ENCODE data around the gene DAAM1.

DAAM1 gene

DNA sequence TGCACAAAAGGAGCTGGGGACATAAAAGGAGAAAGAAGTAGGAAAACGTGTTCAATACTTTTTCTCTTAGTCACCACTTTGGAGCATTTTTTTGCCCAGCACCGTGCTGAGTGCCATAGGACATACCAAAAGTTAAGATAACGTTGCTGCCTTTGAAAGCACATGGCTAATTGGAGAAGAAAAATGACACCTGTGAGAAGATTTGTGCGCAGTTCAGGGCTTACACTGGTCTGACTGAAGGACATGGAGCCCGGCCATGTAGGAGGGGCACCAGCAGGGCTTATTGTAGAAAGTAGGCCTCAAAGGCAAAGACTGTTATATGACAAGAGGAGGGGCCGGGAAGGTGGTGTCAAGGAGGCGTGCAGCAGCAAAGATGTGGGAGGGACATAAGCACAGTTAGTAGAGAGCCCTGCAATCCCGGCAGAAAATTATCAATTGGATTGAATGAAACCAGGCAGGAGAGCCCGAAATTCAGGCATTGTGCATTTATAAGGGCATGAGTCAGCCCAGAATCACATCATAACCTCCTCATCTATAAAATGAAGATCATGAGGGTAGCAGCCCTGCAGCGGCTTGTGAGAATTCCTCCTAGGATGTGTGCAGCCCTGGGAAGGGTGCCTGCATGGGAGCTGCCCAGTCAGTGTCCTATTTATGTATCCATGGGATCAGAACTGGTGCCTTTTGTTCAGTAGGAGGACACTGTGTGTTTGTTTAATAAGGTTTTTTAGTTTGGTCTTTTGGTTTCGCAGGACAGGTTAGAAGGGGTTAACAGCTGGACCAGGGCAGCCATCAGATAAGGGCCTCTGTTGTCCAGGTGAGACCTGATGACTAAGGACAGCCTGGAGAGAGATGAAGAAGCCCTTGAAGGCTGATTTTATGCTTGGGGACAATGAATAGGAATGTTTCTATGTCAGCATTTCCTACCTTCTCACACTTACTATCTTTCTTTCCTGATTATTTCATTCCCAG is 154.3 kb downstream of the DAAM1 start:
- POLR2A ChIA-PET (ENCODE audit: low non-redundant PET) = no interaction called here
- CTCF ChIA-PET = no interaction called here
- H3K27ac ChIP-seq = no peak overlapping the region
- TF ChIP-seq, protein P1, sequence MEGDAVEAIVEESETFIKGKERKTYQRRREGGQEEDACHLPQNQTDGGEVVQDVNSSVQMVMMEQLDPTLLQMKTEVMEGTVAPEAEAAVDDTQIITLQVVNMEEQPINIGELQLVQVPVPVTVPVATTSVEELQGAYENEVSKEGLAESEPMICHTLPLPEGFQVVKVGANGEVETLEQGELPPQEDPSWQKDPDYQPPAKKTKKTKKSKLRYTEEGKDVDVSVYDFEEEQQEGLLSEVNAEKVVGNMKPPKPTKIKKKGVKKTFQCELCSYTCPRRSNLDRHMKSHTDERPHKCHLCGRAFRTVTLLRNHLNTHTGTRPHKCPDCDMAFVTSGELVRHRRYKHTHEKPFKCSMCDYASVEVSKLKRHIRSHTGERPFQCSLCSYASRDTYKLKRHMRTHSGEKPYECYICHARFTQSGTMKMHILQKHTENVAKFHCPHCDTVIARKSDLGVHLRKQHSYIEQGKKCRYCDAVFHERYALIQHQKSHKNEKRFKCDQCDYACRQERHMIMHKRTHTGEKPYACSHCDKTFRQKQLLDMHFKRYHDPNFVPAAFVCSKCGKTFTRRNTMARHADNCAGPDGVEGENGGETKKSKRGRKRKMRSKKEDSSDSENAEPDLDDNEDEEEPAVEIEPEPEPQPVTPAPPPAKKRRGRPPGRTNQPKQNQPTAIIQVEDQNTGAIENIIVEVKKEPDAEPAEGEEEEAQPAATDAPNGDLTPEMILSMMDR (conservative IDR thresholded peaks at IDR 0.05; ENCODE audit: low read depth) = no peak
- DNase-seq (ENCODE audit: low spot score) = no peak

DNA sequence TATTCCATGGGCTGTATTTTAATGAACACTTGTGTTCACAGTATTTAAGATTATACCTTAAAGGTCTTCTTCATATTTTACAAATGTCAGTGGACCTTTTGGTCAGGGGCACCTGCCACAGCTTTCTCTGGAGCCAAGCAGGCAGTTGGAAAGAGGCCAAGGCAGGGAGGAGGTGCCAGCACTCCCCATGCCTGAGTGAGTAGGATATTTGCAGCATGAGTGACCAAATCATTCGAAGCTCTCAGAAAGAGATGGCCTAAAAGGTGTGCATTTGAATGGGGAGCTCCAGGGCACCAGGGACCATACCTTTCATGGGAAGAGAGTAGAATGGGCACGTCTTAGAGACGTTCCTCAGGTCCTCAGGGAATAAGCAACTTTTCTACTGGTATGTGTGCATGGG is 155.1 kb downstream of the DAAM1 start:
- ChIA-PET POLR2A (ENCODE audit: low non-redundant PET) (no interaction called here), CTCF (interaction anchor here (1.1 kb wide), 1 partner anchor 15 kb away, joined by 6 read pairs; no protein-coding TSS in a partner anchor)
- no peak overlapping the region for H3K27ac ChIP-seq
- no peak for DNase-seq (ENCODE audit: low spot score)
- TF ChIP-seq, protein P1 (conservative IDR thresholded peaks at IDR 0.05; ENCODE audit: low read depth) = no peak

DNA sequence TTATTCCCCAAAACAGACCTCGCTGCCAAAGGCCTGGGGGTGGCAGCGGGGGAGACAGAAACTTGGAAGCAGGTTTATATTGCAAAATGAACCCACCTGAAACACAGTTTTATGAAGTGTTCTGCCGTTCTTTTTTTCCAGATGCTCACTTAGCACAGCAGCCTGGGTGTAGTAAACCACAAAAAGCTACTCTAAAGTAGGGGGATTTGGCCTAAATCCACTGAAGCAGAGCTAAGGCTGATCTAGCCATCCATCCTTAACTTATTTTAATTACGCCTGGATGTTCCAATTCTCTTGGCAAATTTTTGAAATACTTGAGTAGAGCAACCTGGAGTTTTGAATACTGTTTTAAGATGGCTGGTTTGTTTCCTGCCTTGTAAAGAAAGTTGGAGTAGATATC is 155.5 kb downstream of the DAAM1 start:
- TF ChIP-seq, protein P1 (conservative IDR thresholded peaks at IDR 0.05; ENCODE audit: low read depth) = no peak
- no peak overlapping the region for H3K27ac ChIP-seq
- POLR2A ChIA-PET (ENCODE audit: low non-redundant PET) = no interaction called here
- DNase-seq (ENCODE audit: low spot score) = no peak
- CTCF ChIA-PET = interaction anchor here (1.1 kb wide), 1 partner anchor 15 kb away, joined by 6 read pairs; no protein-coding TSS in a partner anchor

DNA sequence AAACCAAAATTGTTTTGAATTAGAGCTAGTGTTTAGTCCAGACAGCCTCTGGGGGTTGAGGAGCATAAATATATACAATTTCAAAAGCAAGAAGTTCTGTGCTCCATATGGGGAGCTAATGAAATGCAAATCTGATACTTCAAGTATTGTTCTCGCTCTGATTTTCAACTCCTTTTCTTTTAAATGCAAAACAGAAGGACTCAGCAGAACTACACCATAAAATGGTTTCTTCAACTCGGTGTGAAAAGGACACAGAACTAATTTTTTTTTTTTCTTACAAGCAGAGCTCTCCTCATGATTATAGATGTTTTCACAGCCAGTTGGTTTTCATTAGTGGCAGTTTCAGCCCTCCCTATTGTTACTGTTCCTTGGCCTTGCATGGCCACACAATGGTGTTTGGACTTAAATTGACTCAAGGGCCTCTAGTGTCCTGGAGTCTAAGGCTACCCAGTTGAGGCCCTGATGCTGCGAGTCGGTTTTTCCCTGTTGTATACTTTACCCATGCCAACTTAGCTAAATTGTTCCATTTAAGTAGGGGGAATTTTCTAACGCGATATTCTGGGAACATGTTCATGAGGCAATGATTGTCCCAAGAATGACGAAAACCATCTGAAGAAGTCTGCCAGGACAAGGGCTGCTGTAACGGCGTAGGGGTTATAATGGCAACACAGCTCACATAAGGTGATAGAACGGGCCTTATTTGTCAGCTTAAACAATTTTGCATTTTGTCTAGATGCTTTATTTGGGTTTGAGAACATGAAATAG is 156.4 kb downstream of the DAAM1 start:
- TF ChIP-seq, protein P1 (conservative IDR thresholded peaks at IDR 0.05; ENCODE audit: low read depth) = no peak
- no peak overlapping the region for H3K27ac ChIP-seq
- ChIA-PET POLR2A (ENCODE audit: low non-redundant PET) (no interaction called here), CTCF (interaction anchor here (1.1 kb wide), 1 partner anchor 14 kb away, joined by 6 read pairs; no protein-coding TSS in a partner anchor)
- no peak for DNase-seq (ENCODE audit: low spot score)

DNA sequence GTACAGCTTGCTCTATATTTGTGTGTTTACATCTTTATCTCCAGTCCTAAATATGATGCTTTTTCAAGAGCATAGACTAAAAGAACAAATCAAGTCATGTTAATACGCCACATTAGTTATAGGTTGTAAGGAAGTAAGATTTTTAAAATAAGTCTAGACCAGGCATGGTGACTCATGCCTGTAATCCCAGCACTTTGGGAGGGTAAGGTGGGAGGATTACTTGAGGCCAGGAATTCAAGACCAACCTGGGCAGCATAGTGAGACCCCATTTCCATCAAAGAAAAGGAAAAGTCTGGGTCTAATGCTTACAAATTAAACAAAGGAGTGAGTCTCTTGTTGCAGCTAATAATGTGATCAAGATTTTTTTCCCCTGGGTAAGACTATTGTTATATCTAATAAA is 157.9 kb downstream of the DAAM1 start:
- POLR2A ChIA-PET (ENCODE audit: low non-redundant PET) = no interaction called here
- no peak overlapping the region for H3K27ac ChIP-seq
- TF ChIP-seq, protein P1 (conservative IDR thresholded peaks at IDR 0.05; ENCODE audit: low read depth) = no peak
- CTCF ChIA-PET = no interaction called here
- DNase-seq (ENCODE audit: low spot score) = no peak

DNA sequence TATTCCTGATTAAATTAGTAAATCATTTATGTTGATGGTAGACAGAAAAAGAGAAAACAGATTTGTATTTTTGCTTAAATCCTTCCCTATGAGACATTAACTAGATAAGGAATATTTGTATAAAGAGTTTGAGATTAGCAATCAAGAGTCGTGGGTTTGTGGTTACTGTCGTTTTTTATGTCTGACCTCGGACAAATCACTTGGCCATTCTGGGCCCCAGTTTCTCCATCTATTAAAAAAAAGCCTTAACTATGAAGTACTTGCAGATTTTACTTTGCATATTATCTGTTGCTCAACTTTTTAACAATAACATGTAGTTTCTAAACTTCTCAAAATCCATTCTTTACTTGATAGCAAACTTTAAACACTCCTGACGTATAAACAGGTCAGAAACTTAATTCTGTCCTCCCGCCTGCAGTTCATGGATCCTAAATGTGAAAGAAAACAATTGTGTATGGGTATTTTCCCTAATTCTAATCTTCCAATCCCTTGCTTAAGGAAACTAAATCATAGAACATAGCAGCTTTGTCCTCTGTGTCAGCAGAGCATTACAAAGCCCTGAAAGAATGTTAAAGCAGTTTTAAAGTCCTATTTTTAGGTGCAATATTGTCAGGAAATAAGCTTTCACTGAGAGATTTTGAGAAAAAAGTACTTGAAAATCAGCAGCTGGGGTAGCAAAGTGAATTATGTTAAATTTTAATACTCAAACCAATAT is 158.5 kb downstream of the DAAM1 start:
- DNase-seq (ENCODE audit: low spot score) = no peak
- TF ChIP-seq, protein P1 (conservative IDR thresholded peaks at IDR 0.05; ENCODE audit: low read depth) = no peak
- ChIA-PET POLR2A (ENCODE audit: low non-redundant PET) (no interaction called here), CTCF (no interaction called here)
- H3K27ac ChIP-seq = no peak overlapping the region
